ENCODE results near the gene FAM219B.

- TF ChIP-seq CTCF (IDR thresholded peaks at IDR 0.05) (no peak), POLR2A (IDR thresholded peaks at IDR 0.05) (no peak), POLR2AphosphoS5 (IDR thresholded peaks at IDR 0.05) (no peak)
These were observed 38.6 kb downstream of the FAM219B start for GRCh38 chr15:74868059-74868458.
